Naive thymus-derived CD4-positive, alpha-beta T cell (primary cell): ENCODE data around the gene DENND4A. TPM values are rescaled to one million over a fixed set of nuclear protein-coding genes. Genes with fewer than 3 reads are reported as not detected.

ENCODE experiments used
- ATAC-seq: fragments of 150-1000 bp; cut with Tn5 transposase; 2 replicates; pipeline ENCODE4 v1.10.0; 2021; ENCODE audit warnings: mild to moderate bottlenecking, moderate library complexity
- CTCF ChIA-PET: fragments of 350-600 bp; sonication (Branson Sonifier 250); formaldehyde crosslinking; loops from one replicate; lab custom pipeline; 2021; ENCODE audit warnings: antibody characterized with exemption; lab: Charles Lee
- POLR2A ChIA-PET: fragments of 350-600 bp; sonication (Branson Sonifier 250); formaldehyde crosslinking; loops from one replicate; lab custom pipeline; 2021; ENCODE audit warnings: antibody characterized with exemption, inconsistent platforms; lab: Charles Lee
- DNase-seq, 9 donors: peaks; one replicate each; pipeline versions ENCODE4 v3.0.0 to v3.0.0-alpha.2; 2020 to 2022; ENCODE audit warnings: mixed read lengths in 1 of 9
- H3K27ac ChIP-seq: one replicate; pipeline ENCODE4 v1.7.0; 2013; ENCODE audit warnings: mild to moderate bottlenecking, low read depth, low read length, moderate library complexity
- H3K27me3 ChIP-seq, 2 donors: one replicate each; pipeline ENCODE4 v1.7.0; 2013; ENCODE audit warnings: low read length in 2 of 2, mild to moderate bottlenecking in 2 of 2, moderate library complexity in 2 of 2; ENCODE audit not compliant: control insufficient read depth in 2 of 2, insufficient read depth in 2 of 2
- H3K36me3 ChIP-seq, 3 experiments: 1 replicate in 2 of 3; 2 replicates in 1 of 3; pipeline ENCODE4 v1.7.0; 2013; ENCODE audit warnings: low read length in 3 of 3, mild to moderate bottlenecking in 3 of 3, moderate library complexity in 1 of 3; ENCODE audit not compliant: insufficient read depth in 3 of 3, control insufficient read depth in 2 of 3
- H3K4me1 ChIP-seq, 2 donors: one replicate each; pipeline ENCODE4 v1.7.0; 2013; ENCODE audit warnings: low read length in 2 of 2, mild to moderate bottlenecking in 2 of 2, moderate library complexity in 1 of 2; ENCODE audit not compliant: control insufficient read depth in 2 of 2, insufficient read depth in 2 of 2
- H3K4me3 ChIP-seq: 2 replicates; pipeline ENCODE4 v1.7.0; 2013; ENCODE audit warnings: mild to moderate bottlenecking, low read length
- H3K9me3 ChIP-seq, 3 experiments: 1 replicate in 2 of 3; 2 replicates in 1 of 3; pipeline ENCODE4 v1.7.0; 2013; ENCODE audit warnings: low read length in 3 of 3; ENCODE audit not compliant: control insufficient read depth in 2 of 3
- H3K27ac Mint-ChIP-seq, 9 donors: one replicate each; pipeline ENCODE4 v1.8.0; 2020 to 2022; ENCODE audit warnings: mixed read lengths in 9 of 9, mild to moderate bottlenecking in 8 of 9, moderate library complexity in 5 of 9, inconsistent platforms in 2 of 9
- H3K27me3 Mint-ChIP-seq, 5 donors: one replicate each; pipeline ENCODE4 v1.8.0; 2021 to 2022; ENCODE audit warnings: mixed read lengths in 5 of 5, mild to moderate bottlenecking in 1 of 5
- H3K36me3 Mint-ChIP-seq, 5 donors: one replicate each; pipeline ENCODE4 v1.8.0; 2020 to 2022; ENCODE audit warnings: mixed read lengths in 5 of 5, mild to moderate bottlenecking in 3 of 5, inconsistent platforms in 1 of 5
- H3K4me1 Mint-ChIP-seq, 7 donors: one replicate each; pipeline ENCODE4 v1.8.0; 2020 to 2022; ENCODE audit warnings: mixed read lengths in 7 of 7, mild to moderate bottlenecking in 3 of 7, inconsistent platforms in 1 of 7
- H3K4me3 Mint-ChIP-seq, 10 donors: one replicate each; pipeline ENCODE4 v1.8.0; 2020 to 2022; ENCODE audit warnings: mild to moderate bottlenecking in 10 of 10, mixed read lengths in 10 of 10, moderate library complexity in 6 of 10, inconsistent platforms in 2 of 10
- H3K9me3 Mint-ChIP-seq, 11 donors: one replicate each; pipeline ENCODE4 v1.8.0; 2020 to 2022; ENCODE audit warnings: mixed read lengths in 11 of 11, mild to moderate bottlenecking in 4 of 11, inconsistent platforms in 1 of 11, moderate library complexity in 1 of 11
- intact Hi-C, 2 donors: fragments of 100-400 bp; cut with micrococcal nuclease; formaldehyde crosslinking; loops; one replicate each; pipeline ENCODE4 v1.15.1; 2023
- polyA plus RNA-seq, 2 donors: library from polyadenylated mRNA; unstranded; fragments of 300-500 nt; fragmentation: Illumina TruSeq; gene quantifications; one replicate each; pipeline ENCODE4 v1.2.3, GENCODE V29; 2021
- total RNA-seq, 6 experiments: library from RNA in 5 of 6; stranded (reverse) in 5 of 6; gene quantifications; 1 replicate in 5 of 6; 2 replicates in 1 of 6; pipeline ENCODE4 v1.2.3 and lab custom pipeline; 2021 to 2026

Gene DENND4A
- total and polyA plus RNA-seq, 7 experiments from 2014 or later: 14.1 to 67.9 (median 59.1) TPM

DNA sequence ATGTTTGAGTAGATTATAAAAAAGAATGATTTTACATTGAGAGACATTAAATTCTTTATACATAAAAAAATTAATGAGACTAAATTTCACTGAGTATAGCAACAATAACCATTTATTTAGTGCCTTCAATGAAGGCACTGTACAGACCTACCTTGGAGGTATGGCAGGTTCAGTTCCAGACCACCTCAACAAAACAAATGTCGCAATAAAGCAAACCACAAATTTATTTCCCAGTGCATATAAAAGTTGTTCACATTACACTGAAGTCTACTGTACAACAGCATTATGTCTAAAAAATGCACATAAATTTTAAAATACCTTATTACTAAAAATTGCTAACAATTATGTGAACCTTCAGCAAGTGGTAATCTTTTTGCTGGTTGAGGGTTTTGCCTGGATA lies 111.5 kb downstream of the DENND4A start:
- peaks cover 0 to 8% (median 4%) of the 10 kb centered on the region in 7 donors for H3K4me1 Mint-ChIP-seq
- ChIA-PET POLR2A (no interaction called here), CTCF (no interaction called here)
- no peaks in the 10 kb centered on the region for H3K9me3 ChIP-seq
- H3K4me1 ChIP-seq: no peaks in the 10 kb centered on the region
- H3K27ac Mint-ChIP-seq: no peak overlapping the region
- H3K27me3 Mint-ChIP-seq: no peaks in the 10 kb centered on the region
- ATAC-seq (no peak), DNase-seq (no peak)
- H3K27ac ChIP-seq: no peak overlapping the region
- no peaks in the 10 kb centered on the region for H3K27me3 ChIP-seq
- no peak overlapping the region for H3K4me3 Mint-ChIP-seq
- no peaks in the 10 kb centered on the region for H3K9me3 Mint-ChIP-seq
- H3K36me3 ChIP-seq: peaks cover 0 to 5% (median 0%) of the 10 kb centered on the region in 3 experiments
- peaks cover 0 to 13% (median 5%) of the 10 kb centered on the region in 5 donors for H3K36me3 Mint-ChIP-seq
- intact Hi-C loops: no loop called here
- no peak overlapping the region for H3K4me3 ChIP-seq

DNA sequence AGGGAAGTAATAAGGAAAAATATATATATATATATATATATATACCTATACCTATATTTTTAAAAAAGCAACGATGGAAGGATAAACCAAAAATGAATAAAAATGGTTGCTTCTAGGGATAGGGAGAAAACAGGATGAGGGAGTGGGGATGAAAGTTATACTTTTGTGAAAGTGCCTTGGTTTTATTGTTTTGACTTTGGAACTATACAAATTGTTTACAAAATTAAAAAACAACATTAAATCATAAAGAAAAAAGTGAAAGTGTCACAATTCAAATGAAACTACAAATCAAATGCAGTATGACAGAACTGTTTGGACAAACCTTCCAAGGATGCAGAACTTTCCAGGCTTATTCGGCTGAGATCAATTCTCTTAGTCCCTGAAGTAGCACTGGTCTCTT lies 116.0 kb downstream of the DENND4A start:
- H3K27me3 ChIP-seq: no peaks in the 10 kb centered on the region
- no peak overlapping the region for H3K4me3 Mint-ChIP-seq
- H3K9me3 ChIP-seq: no peaks in the 10 kb centered on the region
- peaks cover 0 to 28% (median 0%) of the 10 kb centered on the region in 3 experiments for H3K36me3 ChIP-seq
- H3K9me3 Mint-ChIP-seq: no peaks in the 10 kb centered on the region
- H3K4me1 ChIP-seq: no peaks in the 10 kb centered on the region
- intact Hi-C loops: no loop called here
- ATAC-seq: no peak
- CTCF ChIA-PET: no interaction called here
- H3K27ac ChIP-seq: no peak overlapping the region
- no peaks in the 10 kb centered on the region for H3K27me3 Mint-ChIP-seq
- DNase-seq: no peak
- H3K36me3 Mint-ChIP-seq: peaks cover 0 to 23% (median 11%) of the 10 kb centered on the region in 5 donors
- H3K4me1 Mint-ChIP-seq: peaks cover 0 to 2% (median 0%) of the 10 kb centered on the region in 7 donors
- peak overlapping the region in 4 of 9 donors; percentile 1 to 32 (median 8) for H3K27ac Mint-ChIP-seq
- POLR2A ChIA-PET: no interaction called here
- no peak overlapping the region for H3K4me3 ChIP-seq

DNA sequence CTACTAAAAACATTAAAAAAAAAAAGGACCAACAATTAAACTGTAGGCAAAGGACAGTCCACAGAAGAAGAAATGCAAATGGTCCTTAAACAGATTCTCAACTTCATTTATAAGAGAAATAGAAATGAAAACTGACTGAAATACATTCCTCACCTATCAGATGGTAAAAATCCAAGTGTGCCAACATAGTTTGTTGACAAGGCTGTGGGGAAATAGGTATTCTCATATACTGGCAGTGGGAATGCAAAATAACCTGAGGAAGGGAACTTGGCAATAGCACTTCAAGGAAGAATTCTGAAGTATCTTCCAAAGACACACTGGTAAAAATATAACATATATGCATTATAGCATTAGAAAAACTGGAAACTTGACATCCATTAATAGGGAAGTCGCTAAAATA lies 116.5 kb downstream of the DENND4A start:
- no peak overlapping the region for H3K4me3 ChIP-seq
- H3K27ac ChIP-seq: no peak overlapping the region
- Mint-ChIP-seq H3K36me3 (peaks cover 0 to 24% (median 8%) of the 10 kb centered on the region in 5 donors), H3K27me3 (no peaks in the 10 kb centered on the region), H3K4me1 (peaks cover 0 to 2% (median 0%) of the 10 kb centered on the region in 7 donors), H3K4me3 (no peak overlapping the region), H3K27ac (peak overlapping the region in 3 of 9 donors; percentile 1 to 14 (median 7)), H3K9me3 (no peaks in the 10 kb centered on the region)
- DNase-seq (no peak), ATAC-seq (no peak)
- intact Hi-C loops: no loop called here
- ChIA-PET POLR2A (no interaction called here), CTCF (no interaction called here)
- H3K36me3 ChIP-seq: peaks cover 0 to 33% (median 0%) of the 10 kb centered on the region in 3 experiments
- no peaks in the 10 kb centered on the region for H3K9me3 ChIP-seq
- H3K27me3 ChIP-seq: no peaks in the 10 kb centered on the region
- no peaks in the 10 kb centered on the region for H3K4me1 ChIP-seq

DNA sequence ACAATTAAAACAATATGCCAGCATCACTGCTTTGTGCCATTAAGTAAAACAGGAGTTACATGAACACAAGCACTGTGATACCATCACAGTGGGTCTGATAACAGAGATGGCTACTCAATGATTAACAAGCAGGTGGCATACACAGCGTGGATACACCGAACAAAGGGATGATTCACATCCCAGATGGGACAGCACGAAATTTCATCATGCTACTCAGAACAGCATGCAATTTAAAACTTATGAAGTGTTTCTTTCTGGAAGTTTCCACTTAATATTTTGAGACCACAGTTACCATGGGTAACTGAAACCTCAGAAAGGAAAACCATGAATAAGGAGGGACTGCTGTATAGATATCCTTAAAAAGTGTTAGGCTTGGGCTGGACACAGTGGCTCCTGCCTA lies 125.8 kb downstream of the DENND4A start:
- intact Hi-C loops: no loop called here
- no peaks in the 10 kb centered on the region for H3K4me1 Mint-ChIP-seq
- Histone ChIP-seq H3K9me3 (no peaks in the 10 kb centered on the region), H3K4me3 (no peak overlapping the region), H3K27me3 (no peaks in the 10 kb centered on the region), H3K27ac (no peak overlapping the region), H3K36me3 (peaks cover 8 to 83% (median 32%) of the 10 kb centered on the region in 3 experiments), H3K4me1 (no peaks in the 10 kb centered on the region)
- POLR2A ChIA-PET: no interaction called here
- no peak overlapping the region for H3K4me3 Mint-ChIP-seq
- peak overlapping the region in 1 of 9 donors; percentile 30 for H3K27ac Mint-ChIP-seq
- DNase-seq (no peak), ATAC-seq (no peak)
- no peaks in the 10 kb centered on the region for H3K9me3 Mint-ChIP-seq
- H3K27me3 Mint-ChIP-seq: no peaks in the 10 kb centered on the region
- CTCF ChIA-PET: no interaction called here
- peaks cover 0 to 41% (median 12%) of the 10 kb centered on the region in 5 donors for H3K36me3 Mint-ChIP-seq

DNA sequence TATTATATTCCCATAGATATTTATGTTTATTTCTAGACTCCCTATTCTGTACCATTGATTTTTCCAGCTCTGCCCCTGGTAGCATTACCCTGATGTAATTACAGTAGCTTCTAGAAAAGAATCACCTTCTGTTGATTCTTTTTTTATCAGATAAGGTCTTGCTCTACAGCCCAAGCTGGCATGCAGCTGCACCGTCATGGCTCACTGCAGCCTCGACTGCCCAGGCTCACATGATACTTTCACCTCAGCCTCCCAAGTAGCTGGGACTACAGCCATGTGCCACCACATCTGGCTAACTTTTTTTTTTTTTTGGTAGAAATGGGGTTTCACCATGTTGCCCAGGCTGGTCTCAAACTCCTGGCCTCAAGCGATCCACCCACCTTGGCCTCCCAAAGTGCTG lies 128.6 kb downstream of the DENND4A start:
- Mint-ChIP-seq H3K36me3 (peaks cover 0 to 36% (median 13%) of the 10 kb centered on the region in 5 donors), H3K27ac (peak overlapping the region in 1 of 9 donors; percentile 62)

DNA sequence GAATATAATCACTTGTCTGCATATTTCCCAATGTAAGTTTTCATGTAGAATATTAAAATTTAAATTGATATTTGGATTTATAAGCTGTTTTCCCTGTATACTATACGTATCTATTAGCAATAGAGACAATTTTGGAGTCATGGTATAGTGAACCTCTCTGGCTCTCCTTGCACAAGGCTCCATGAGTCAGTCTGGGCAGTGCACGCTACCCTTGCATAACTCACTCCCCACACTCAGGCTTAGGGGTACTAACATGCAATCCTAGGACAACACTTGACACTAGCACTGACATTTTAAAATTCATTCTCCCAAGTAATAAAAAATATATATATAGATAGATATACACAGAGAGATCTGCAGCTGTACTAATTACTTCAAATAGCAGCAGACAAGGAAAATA lies 131.2 kb downstream of the DENND4A start:
- Histone ChIP-seq H3K4me3 (no peak overlapping the region), H3K36me3 (peaks cover 0 to 44% (median 25%) of the 10 kb centered on the region in 3 experiments), H3K27ac (no peak overlapping the region), H3K4me1 (no peaks in the 10 kb centered on the region), H3K9me3 (no peaks in the 10 kb centered on the region), H3K27me3 (no peaks in the 10 kb centered on the region)
- DNase-seq (no peak), ATAC-seq (no peak)
- Mint-ChIP-seq H3K27me3 (no peaks in the 10 kb centered on the region), H3K4me1 (no peaks in the 10 kb centered on the region), H3K9me3 (no peaks in the 10 kb centered on the region), H3K27ac (no peak overlapping the region), H3K36me3 (peaks cover 0 to 40% (median 7%) of the 10 kb centered on the region in 5 donors), H3K4me3 (no peak overlapping the region)
- POLR2A ChIA-PET: no interaction called here
- CTCF ChIA-PET: no interaction called here
- intact Hi-C loops: no loop called here

More for the DNA sequence above, 128.6 kb downstream of the DENND4A start:
- no peaks in the 10 kb centered on the region for H3K27me3 Mint-ChIP-seq
- POLR2A ChIA-PET: interaction anchor here (0.6 kb wide), 1 partner anchor 658 kb away, joined by 4 read pairs; no protein-coding TSS in a partner anchor
- Histone ChIP-seq H3K4me3 (no peak overlapping the region), H3K4me1 (no peaks in the 10 kb centered on the region), H3K27ac (no peak overlapping the region), H3K27me3 (no peaks in the 10 kb centered on the region), H3K36me3 (peaks cover 2 to 63% (median 29%) of the 10 kb centered on the region in 3 experiments), H3K9me3 (no peaks in the 10 kb centered on the region)
- no peak overlapping the region for H3K4me3 Mint-ChIP-seq
- DNase-seq (no peak), ATAC-seq (no peak)
- intact Hi-C loops: no loop called here
- H3K9me3 Mint-ChIP-seq: no peaks in the 10 kb centered on the region
- CTCF ChIA-PET: no interaction called here
- no peaks in the 10 kb centered on the region for H3K4me1 Mint-ChIP-seq

DNA sequence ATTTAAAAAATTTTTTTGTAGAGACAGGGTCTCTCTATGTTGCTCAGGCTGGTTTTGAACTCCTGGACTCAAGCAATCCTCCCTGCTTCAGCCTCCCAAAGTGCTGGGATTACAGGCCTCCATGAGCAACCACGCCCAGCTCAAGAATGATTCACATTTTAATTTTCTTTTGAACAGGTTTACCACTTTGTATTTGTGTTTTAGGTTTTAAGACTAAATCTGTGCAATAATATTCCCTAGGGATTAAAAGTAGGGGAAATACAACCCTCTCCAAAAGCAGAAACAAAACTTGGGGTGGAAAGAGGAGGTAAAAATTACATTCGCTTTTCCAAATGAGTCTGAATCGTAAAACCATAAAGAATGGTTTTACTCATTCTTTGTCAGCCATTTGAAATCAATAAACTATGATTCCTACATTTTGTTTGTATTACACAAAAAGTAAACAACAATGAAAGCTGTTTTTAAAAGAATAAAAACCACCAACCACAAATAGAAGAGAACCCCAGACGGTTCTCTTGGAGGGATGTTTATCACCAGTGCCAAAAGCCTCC lies 132.5 kb downstream of the DENND4A start:
- H3K36me3 Mint-ChIP-seq: peaks cover 0 to 37% (median 5%) of the 10 kb centered on the region in 5 donors
- H3K27ac Mint-ChIP-seq: peak overlapping the region in 1 of 9 donors; percentile 28
- POLR2A ChIA-PET: no interaction called here
- H3K4me3 Mint-ChIP-seq: no peak overlapping the region
- intact Hi-C loops: no loop called here
- H3K4me3 ChIP-seq: no peak overlapping the region
- no peak overlapping the region for H3K27ac ChIP-seq
- H3K27me3 ChIP-seq: no peaks in the 10 kb centered on the region
- no peaks in the 10 kb centered on the region for H3K9me3 Mint-ChIP-seq
- peaks cover 0 to 38% (median 15%) of the 10 kb centered on the region in 3 experiments for H3K36me3 ChIP-seq
- no peaks in the 10 kb centered on the region for H3K4me1 Mint-ChIP-seq
- H3K9me3 ChIP-seq: no peaks in the 10 kb centered on the region
- CTCF ChIA-PET: interaction anchor here (0.8 to 1.2 kb wide), 3 partner anchors 22 to 1887 kb away, joined by 3 to 4 read pairs (median 3); partner anchors contain the start of gene INTS14
- H3K4me1 ChIP-seq: no peaks in the 10 kb centered on the region
- H3K27me3 Mint-ChIP-seq: no peaks in the 10 kb centered on the region
- ATAC-seq (no peak), DNase-seq (no peak)
